ENCODE data around the gene SSC5D. TPM values are rescaled to one million over a fixed set of nuclear protein-coding genes. Genes with fewer than 3 reads are reported as not detected.

The SSC5D gene
- total and polyA plus RNA-seq, 10 of the 15 experiments (the other 5 are each of a cell fraction or from before 2014, with no cell fraction given): 0.03 to 0.13 (median 0.05) TPM; not detected in 4

GRCh38 chr19:55460670-55461258 is 27.5 kb upstream of the SSC5D start:
- DNase-seq (ENCODE audit: low read depth, low spot score): no peak
- no peaks in the 10 kb centered on the region for H3K4me1 ChIP-seq (ENCODE audit: control insufficient read depth, insufficient read depth, low read length)
- CTCF ChIA-PET: interaction anchor here (0.7 to 3.2 kb wide), 2 partner anchors 43 to 160 kb away, joined by 4 to 15 read pairs; no protein-coding TSS in a partner anchor
- FAIRE-seq: peak; percentile 65
- no peaks in the 10 kb centered on the region; a peak in 2 of 4 replicates for H3K36me3 ChIP-seq (ENCODE audit: control insufficient read depth in 2 of 2, insufficient read depth in 2 of 2, low read length in 1 of 2)
- peak overlapping the region; percentile 96; the same call in 1 of the 2 replicates for H3K4me3 ChIP-seq
- H3K79me2 ChIP-seq (ENCODE audit: control insufficient read depth, insufficient read depth, low read length): peaks cover 9% of the 10 kb centered on the region
- no peaks in the 10 kb centered on the region for H3K9me3 ChIP-seq (replicated peaks; ENCODE audit: control insufficient read depth, insufficient read depth, low read length)
- TF ChIP-seq EGR1 (IDR thresholded peaks at IDR 0.05; ENCODE audit: borderline replicate concordance in 1 of 2, low read depth in 2 of 2, low read length in 2 of 2) (0 out of 3 replicates have a peak, but pooled peaks of 1 of the 2 experiments have one; percentile 21), RUNX3 (IDR thresholded peaks at IDR 0.05; ENCODE audit: low read length) (no peak)
- peak; percentile 64 for ATAC-seq
- RAD21 ChIA-PET (ENCODE audit: unreplicated experiment): no interaction called here
- in situ Hi-C loops (cut with MboI) (no loop called here), intact Hi-C loops (cut with micrococcal nuclease; ENCODE audit: unreplicated experiment) (no loop called here)
- H2AFZ ChIP-seq (ENCODE audit: control insufficient read depth, low read depth, low read length): no peak overlapping the region
- POLR2A ChIA-PET: no interaction called here
- SMC1A ChIA-PET (ENCODE audit: uncharacterized antibody, unreplicated experiment): no interaction called here
- peak overlapping the region; percentile 71 for H3K4me2 ChIP-seq (ENCODE audit: control insufficient read depth, insufficient read depth)
- H4K20me1 ChIP-seq (ENCODE audit: control insufficient read depth, insufficient read depth): no peaks in the 10 kb centered on the region; the same call in 1 of the 2 replicates
- BruUV-seq (replicated peaks): no TSS peak
- no peaks in the 10 kb centered on the region for H3K27me3 ChIP-seq (replicated peaks in 1 of 2; ENCODE audit: control insufficient read depth in 2 of 2, insufficient read depth in 2 of 2, low read length in 1 of 2)
- H3K27ac ChIP-seq (ENCODE audit: control insufficient read depth, insufficient read depth): peak overlapping the region; percentile 94
- WGBS (ENCODE audit: insufficient coverage, insufficient replicate concordance, low lambda C conversion rate, missing lambda C conversion rate): 58% methylated on average over 15 of the region's 24 CpGs
- H3K9ac ChIP-seq (ENCODE audit: control insufficient read depth, insufficient read depth, low read length): peak overlapping the region; percentile 97

GRCh38 chr19:55461259-55461973 is 26.8 kb upstream of the SSC5D start, which contains the start of gene ISOC2:
TSS of gene ISOC2 (minus strand) at chr19:55461642. CDS start at chr19:55456486, 5,156 bp downstream.
- H3K9me3 ChIP-seq (replicated peaks; ENCODE audit: control insufficient read depth, insufficient read depth, low read length): no peaks in the 10 kb centered on the region
- peak within 1 kb of the TSS; percentile 96 for H3K4me3 ChIP-seq
- RAD21 ChIA-PET (ENCODE audit: unreplicated experiment): interaction anchor here (0.6 to 1.0 kb wide), 12 partner anchors 15 to 842 kb away, joined by 3 to 12 read pairs (median 3); partner anchors contain the start of genes NAT14, TMEM238 and ZNF628
- H3K4me2 ChIP-seq (ENCODE audit: control insufficient read depth, insufficient read depth): peak within 1 kb of the TSS; percentile 75
- H3K27ac ChIP-seq (ENCODE audit: control insufficient read depth, insufficient read depth): peak within 1 kb of the TSS; percentile 94
- peaks cover 9% of the 10 kb centered on the region for H3K79me2 ChIP-seq (ENCODE audit: control insufficient read depth, insufficient read depth, low read length)
- FAIRE-seq (peak; percentile 99), ATAC-seq (peak; percentile 99), DNase-seq (ENCODE audit: low read depth, low spot score) (peak; percentile 98)
- CTCF ChIA-PET: interaction anchor here (0.6 to 2.5 kb wide), 6 partner anchors 14 to 302 kb away, joined by 3 to 33 read pairs (median 3); partner anchors contain the start of gene NAT14
- in situ Hi-C loops (cut with MboI) (no loop called here), intact Hi-C loops (cut with micrococcal nuclease; ENCODE audit: unreplicated experiment) (no loop called here)
- SMC1A ChIA-PET (ENCODE audit: uncharacterized antibody, unreplicated experiment): interaction anchor here (0.6 to 1.1 kb wide), 8 partner anchors 15 to 1324 kb away, joined by 3 to 5 read pairs (median 3); partner anchors contain the start of genes NAT14 and ZNF628
- H3K36me3 ChIP-seq (ENCODE audit: control insufficient read depth in 2 of 2, insufficient read depth in 2 of 2, low read length in 1 of 2): no peaks in the 10 kb centered on the region; a peak in 1 of 4 replicates
- POLR2A ChIA-PET: interaction anchor here (0.5 to 1.1 kb wide), 9 partner anchors 15 to 495 kb away, joined by 3 to 14 read pairs (median 3); partner anchors contain the start of genes FIZ1, KMT5C, UBE2S and ZNF628
- BruUV-seq (replicated peaks): no TSS peak
- peak within 1 kb of the TSS; percentile 95 for H2AFZ ChIP-seq (ENCODE audit: control insufficient read depth, low read depth, low read length)
- WGBS (ENCODE audit: insufficient coverage, insufficient replicate concordance, low lambda C conversion rate, missing lambda C conversion rate): under 1% methylated on average over 54 of the region's 54 CpGs
- H4K20me1 ChIP-seq (ENCODE audit: control insufficient read depth, insufficient read depth): no peaks in the 10 kb centered on the region; the same call in 1 of the 2 replicates
- H3K27me3 ChIP-seq (replicated peaks in 1 of 2; ENCODE audit: control insufficient read depth in 2 of 2, insufficient read depth in 2 of 2, low read length in 1 of 2): no peaks in the 10 kb centered on the region
- peak within 1 kb of the TSS; percentile 97 for H3K9ac ChIP-seq (ENCODE audit: control insufficient read depth, insufficient read depth, low read length)
- no peaks in the 10 kb centered on the region for H3K4me1 ChIP-seq (ENCODE audit: control insufficient read depth, insufficient read depth, low read length)
- TF ChIP-seq ESRRA (IDR thresholded peaks at IDR 0.05; ENCODE audit: low read length): peak; percentile 98
- peak; percentile 26; the same call in 1 of the 2 replicates for TF ChIP-seq ZBTB40 (IDR thresholded peaks at IDR 0.05; ENCODE audit: borderline replicate concordance)
- no peak for TF ChIP-seq RAD21 (IDR thresholded peaks at IDR 0.05; ENCODE audit: insufficient read depth, low read depth, low read length)
- TF ChIP-seq SUZ12 (IDR thresholded peaks at IDR 0.05; ENCODE audit: unreplicated experiment): no peak
- no peak for TF ChIP-seq ZNF274 (IDR thresholded peaks at IDR 0.05; ENCODE audit: insufficient read depth, insufficient read length)
- no peak for TF ChIP-seq YBX1 (IDR thresholded peaks at IDR 0.05)
- TF ChIP-seq MEF2B (IDR thresholded peaks at IDR 0.05; ENCODE audit: partially characterized antibody, poor library complexity, severe bottlenecking): peak; percentile 85

All from GM12878 (cell line).